Natural killer cell (primary cell): Measurements from ENCODE around the gene NACC2. TPM values are rescaled to one million over a fixed set of nuclear protein-coding genes. Genes with fewer than 3 reads are reported as not detected.
"Not testable (repeated sequence)": the region's sequence is repeated elsewhere in the genome, so short reads cannot be mapped to it uniquely, and the experiment has no call there.

Experiments used
- ATAC-seq, 3 donors: fragments of 150-1000 bp in 2 of 3; fragments of 200-7000 bp in 1 of 3; cut with Tn5 transposase; 1 replicate in 1 of 3; 2 replicates in 2 of 3; pipeline ENCODE4 v1.10.0; 2021; ENCODE audit warnings: mild to moderate bottlenecking in 2 of 3, moderate library complexity in 2 of 3
- DNase-seq, 2 donors: peaks; one replicate each; pipeline versions ENCODE4 v3.0.0 to v3.0.0-alpha.2; 2013 to 2021; ENCODE audit warnings: mixed read lengths in 1 of 2
- H3K27ac ChIP-seq: one replicate; pipeline ENCODE4 v1.5.1; 2013; ENCODE audit warnings: mild to moderate bottlenecking, low read length
- H3K27me3 ChIP-seq: one replicate; pipeline ENCODE4 v1.6.1; 2013; ENCODE audit warnings: low read length; ENCODE audit not compliant: control insufficient read depth, insufficient read depth
- H3K36me3 ChIP-seq: one replicate; pipeline ENCODE4 v1.6.1; 2013; ENCODE audit warnings: low read length; ENCODE audit not compliant: control insufficient read depth, insufficient read depth
- H3K4me1 ChIP-seq: one replicate; pipeline ENCODE4 v1.6.1; 2013; ENCODE audit warnings: low read length; ENCODE audit not compliant: control insufficient read depth, insufficient read depth
- H3K4me3 ChIP-seq: one replicate; pipeline ENCODE4 v1.5.1; 2013; ENCODE audit warnings: low read length
- H3K9me3 ChIP-seq: one replicate; pipeline ENCODE4 v1.6.1; 2013; ENCODE audit warnings: low read length; ENCODE audit not compliant: control insufficient read depth, insufficient read depth
- H3K27ac Mint-ChIP-seq, 2 donors: one replicate each; pipeline ENCODE4 v1.8.0; 2022; ENCODE audit warnings: mild to moderate bottlenecking in 2 of 2, mixed read lengths in 2 of 2, moderate library complexity in 1 of 2
- H3K27me3 Mint-ChIP-seq, 2 donors: one replicate each; pipeline ENCODE4 v1.8.0; 2022; ENCODE audit warnings: low read depth in 2 of 2, mixed read lengths in 2 of 2
- H3K36me3 Mint-ChIP-seq: one replicate; pipeline ENCODE4 v1.8.0; 2022; ENCODE audit warnings: mixed read lengths
- H3K4me1 Mint-ChIP-seq, 2 donors: one replicate each; pipeline ENCODE4 v1.8.0; 2022; ENCODE audit warnings: mixed read lengths in 2 of 2
- H3K4me3 Mint-ChIP-seq: one replicate; pipeline ENCODE4 v1.8.0; 2022; ENCODE audit warnings: mild to moderate bottlenecking, moderate library complexity, mixed read lengths
- H3K9me3 Mint-ChIP-seq, 2 donors: one replicate each; pipeline ENCODE4 v1.8.0; 2022; ENCODE audit warnings: mixed read lengths in 2 of 2
- CTCF ChIP-seq: fragments of 200-600 bp; IDR thresholded peaks from one replicate; pipeline ENCODE4 v1.8.0; 2022; ENCODE audit warnings: antibody characterized with exemption
- WGBS: methylation state at CpG from one replicate; pipeline ENCODE4 v1.1.7; 2013; ENCODE audit warnings: missing lambda C conversion rate; ENCODE audit not compliant: insufficient coverage; 5-methylcytosine and 5-hydroxymethylcytosine counted together
- intact Hi-C: fragments of 100-400 bp; cut with micrococcal nuclease; formaldehyde crosslinking; loops from one replicate; pipeline ENCODE4 v1.14.2; 2022
- total RNA-seq, 4 donors: library from RNA; stranded (reverse); fragments of 120-200 nt in 1 of 4; gene quantifications; one replicate each; pipeline versions ENCODE4 v1.2.3 to v1.2.4, GENCODE V29; 2013 to 2022

NACC2 gene
- total RNA-seq, 3 donors from 2014 or later (not counting 1 experiment from before 2014, with no cell fraction given): 14.5 to 21.6 (median 21.2) TPM

- H3K27me3 Mint-ChIP-seq: no peaks in the 10 kb centered on the region
- no peaks in the 10 kb centered on the region for H3K36me3 Mint-ChIP-seq
- no peak for TF ChIP-seq CTCF
- H3K4me3 Mint-ChIP-seq: no peak overlapping the region
- ATAC-seq (no peak), DNase-seq (no peak)
- 98% methylated on average over 10 of the region's 10 CpGs for WGBS
- Histone ChIP-seq H3K4me1 (no peaks in the 10 kb centered on the region), H3K36me3 (peaks cover 7% of the 10 kb centered on the region), H3K9me3 (no peaks in the 10 kb centered on the region), H3K27me3 (no peaks in the 10 kb centered on the region), H3K4me3 (no peak overlapping the region), H3K27ac (no peak overlapping the region)
- H3K4me1 Mint-ChIP-seq: peaks cover 29 to 31% of the 10 kb centered on the region in 2 donors
- no peaks in the 10 kb centered on the region for H3K9me3 Mint-ChIP-seq
- H3K27ac Mint-ChIP-seq: no peak overlapping the region
- intact Hi-C loops: no loop called here
Observed at GRCh38 chr9:136028760-136029470, 66.2 kb downstream of the NACC2 start.

- H3K4me3 ChIP-seq, ATAC-seq, H3K27ac ChIP-seq, H3K27me3 ChIP-seq, H3K27me3 Mint-ChIP-seq, intact Hi-C loops, H3K4me3 Mint-ChIP-seq, H3K36me3 Mint-ChIP-seq, H3K36me3 ChIP-seq, DNase-seq, H3K9me3 Mint-ChIP-seq, H3K9me3 ChIP-seq, H3K27ac Mint-ChIP-seq, H3K4me1 ChIP-seq: not testable (repeated sequence)
- H3K4me1 Mint-ChIP-seq: peaks cover 32 to 36% of the 10 kb centered on the region in 2 donors
- 89% methylated on average over 7 of the region's 8 CpGs for WGBS
Observed at GRCh38 chr9:136026943-136027289, 68.2 kb downstream of the NACC2 start.

- Histone ChIP-seq H3K27me3 (no peaks in the 10 kb centered on the region), H3K27ac (no peak overlapping the region), H3K9me3 (no peaks in the 10 kb centered on the region), H3K4me1 (no peaks in the 10 kb centered on the region), H3K36me3 (peaks cover 7% of the 10 kb centered on the region), H3K4me3 (no peak overlapping the region)
- Mint-ChIP-seq H3K4me1 (peaks cover 34 to 38% of the 10 kb centered on the region in 2 donors), H3K9me3 (no peaks in the 10 kb centered on the region), H3K27ac (no peak overlapping the region), H3K36me3 (no peaks in the 10 kb centered on the region), H3K4me3 (no peak overlapping the region), H3K27me3 (no peaks in the 10 kb centered on the region)
- TF ChIP-seq CTCF: no peak
- WGBS: 91% methylated on average over 7 of the region's 8 CpGs
- intact Hi-C loops: no loop called here
- no peak for DNase-seq
- ATAC-seq: no peak
Observed at GRCh38 chr9:136026266-136026942, 68.7 kb downstream of the NACC2 start.

GRCh38 chr9:136025481-136025880 is 69.6 kb downstream of the NACC2 start:
- no peak for TF ChIP-seq CTCF
- no peak overlapping the region for H3K27ac ChIP-seq
- H3K36me3 Mint-ChIP-seq: no peaks in the 10 kb centered on the region
- no peak overlapping the region for H3K4me3 Mint-ChIP-seq
- no peaks in the 10 kb centered on the region for H3K27me3 Mint-ChIP-seq
- H3K27me3 ChIP-seq: no peaks in the 10 kb centered on the region
- DNase-seq (no peak), ATAC-seq (no peak)
- no peaks in the 10 kb centered on the region for H3K9me3 ChIP-seq
- intact Hi-C loops: no loop called here
- H3K4me1 Mint-ChIP-seq: peaks cover 38 to 44% of the 10 kb centered on the region in 2 donors
- no peak overlapping the region for H3K27ac Mint-ChIP-seq
- H3K4me1 ChIP-seq: no peaks in the 10 kb centered on the region
- no peak overlapping the region for H3K4me3 ChIP-seq
- H3K9me3 Mint-ChIP-seq: no peaks in the 10 kb centered on the region
- WGBS: 83% methylated on average over 7 of the region's 10 CpGs
- peaks cover 7% of the 10 kb centered on the region for H3K36me3 ChIP-seq
